HG03460 (cell line): ENCODE data around the gene CCDC50.

ENCODE experiments used
- ATAC-seq: cut with Tn5 transposase; IDR thresholded peaks from one replicate; pipeline ENCODE4 v1.9.1; 2021; ENCODE audit not compliant: unreplicated experiment

CCDC50 gene

DNA sequence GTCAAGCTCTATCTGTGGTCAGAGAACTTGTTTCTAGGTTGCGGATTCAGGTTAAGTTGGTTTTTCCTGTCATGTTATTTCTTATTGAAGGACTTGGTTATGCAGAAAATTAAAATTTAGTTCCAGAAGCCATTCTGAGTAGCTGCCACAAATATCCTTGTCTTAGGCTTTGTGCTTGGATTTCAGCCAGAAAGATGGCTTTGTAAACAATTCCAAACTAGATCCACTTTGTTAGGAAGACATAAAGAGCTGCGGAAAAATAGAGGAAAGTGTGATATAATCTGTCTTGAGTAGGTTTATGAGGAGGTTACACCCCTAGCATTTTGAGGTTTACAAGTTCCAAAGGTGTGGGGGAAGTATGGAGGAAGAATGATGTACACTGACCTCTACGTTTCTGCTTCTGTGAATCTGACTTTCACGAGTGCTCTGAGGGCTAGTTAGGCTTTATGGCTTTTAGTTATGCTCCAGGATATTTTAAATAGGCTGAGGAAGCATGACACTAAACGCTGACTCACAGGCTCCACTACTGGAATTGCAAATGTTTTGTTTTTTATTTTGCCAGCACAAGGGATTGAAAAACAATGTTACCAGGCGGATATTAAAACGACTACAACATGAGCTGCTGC, 47.4 kb downstream of the CCDC50 start:
- ATAC-seq = no peak

DNA sequence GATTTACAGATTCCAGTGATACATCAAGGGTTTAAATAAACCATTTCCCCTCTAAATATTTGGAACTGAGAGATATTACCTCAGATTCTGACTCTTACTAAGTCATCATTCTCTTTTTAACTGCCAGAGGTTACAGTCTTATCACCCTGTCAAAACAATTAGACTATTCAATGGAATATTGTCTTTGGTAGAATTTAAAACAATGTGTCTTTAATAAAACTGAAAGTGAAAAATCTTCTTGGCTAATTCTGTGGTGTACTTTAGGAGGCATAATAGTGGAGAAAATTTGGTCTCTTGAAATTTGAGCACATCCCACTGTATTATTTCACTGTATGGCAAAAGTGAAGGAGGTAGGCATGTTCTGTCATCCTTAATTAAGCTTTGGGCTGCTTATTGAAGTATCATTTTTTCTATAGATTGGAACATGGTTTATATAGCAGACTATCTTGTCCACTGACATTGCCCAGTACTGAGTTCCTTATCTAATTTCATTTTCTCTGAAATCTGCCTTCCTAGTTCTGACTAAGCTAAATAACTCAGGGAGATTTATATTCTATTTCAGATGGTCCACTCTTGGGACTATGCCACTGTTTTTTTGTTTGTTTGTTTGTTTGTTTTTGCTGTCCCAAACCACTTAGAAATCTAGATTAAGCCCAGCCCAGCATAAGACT, 49.1 kb downstream of the CCDC50 start:
- ATAC-seq = no peak

DNA sequence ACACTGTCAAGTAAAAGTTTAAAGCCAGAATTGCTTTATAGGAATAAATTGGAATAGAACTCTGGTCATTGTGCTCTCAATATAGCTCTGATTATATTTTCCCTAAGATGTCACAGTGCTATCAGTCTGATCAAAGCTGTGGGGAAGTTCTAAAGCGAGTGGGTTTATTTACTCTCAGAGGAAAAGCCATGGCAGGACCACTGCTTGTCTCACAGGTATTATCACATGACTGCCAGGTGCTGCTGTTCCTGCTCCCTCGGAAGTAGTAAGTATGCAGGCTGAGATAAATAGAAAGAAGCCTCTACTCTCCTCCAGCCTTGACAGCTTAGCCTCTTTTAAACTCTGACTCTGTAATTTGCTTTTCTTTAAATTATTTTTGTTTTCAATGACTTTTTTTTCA, 50.3 kb downstream of the CCDC50 start:
- ATAC-seq = no peak

DNA sequence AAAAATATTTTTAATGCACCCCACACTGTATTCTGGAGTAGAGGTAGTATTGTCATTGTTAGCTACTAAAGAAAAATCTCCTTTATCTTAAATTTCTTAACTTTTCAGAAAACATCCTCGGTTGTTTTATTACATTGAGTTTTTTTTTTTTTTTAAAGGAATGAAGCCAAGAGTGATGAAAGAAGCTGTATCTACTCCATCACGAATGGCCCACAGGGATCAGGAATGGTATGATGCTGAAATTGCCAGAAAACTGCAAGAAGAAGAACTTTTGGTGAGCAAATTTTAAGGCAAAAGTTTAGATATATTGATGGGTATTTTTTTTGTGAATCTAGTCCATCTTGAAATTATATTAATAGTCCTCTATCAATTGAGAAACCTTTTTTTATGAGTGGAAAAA, 50.8 kb downstream of the CCDC50 start:
- ATAC-seq = no peak

DNA sequence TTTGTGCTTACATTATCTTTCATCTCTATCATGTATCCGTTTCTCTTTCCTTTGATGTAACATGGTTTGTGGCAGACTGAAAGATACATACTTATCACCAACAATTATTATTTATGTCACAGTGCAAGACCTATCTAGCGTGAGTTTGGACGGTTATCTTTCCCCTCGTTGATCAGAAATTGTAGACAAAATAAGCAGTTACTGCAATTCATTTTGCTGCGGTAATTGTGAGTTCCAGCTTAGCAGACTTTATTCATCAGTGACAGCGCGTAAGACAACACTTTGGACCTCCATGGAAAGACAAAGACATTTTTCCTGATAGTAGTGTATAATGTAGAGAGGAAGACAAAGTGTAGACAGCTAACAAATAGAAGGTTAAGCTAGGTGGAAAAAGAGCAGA, 52.1 kb downstream of the CCDC50 start:
- ATAC-seq = no peak

DNA sequence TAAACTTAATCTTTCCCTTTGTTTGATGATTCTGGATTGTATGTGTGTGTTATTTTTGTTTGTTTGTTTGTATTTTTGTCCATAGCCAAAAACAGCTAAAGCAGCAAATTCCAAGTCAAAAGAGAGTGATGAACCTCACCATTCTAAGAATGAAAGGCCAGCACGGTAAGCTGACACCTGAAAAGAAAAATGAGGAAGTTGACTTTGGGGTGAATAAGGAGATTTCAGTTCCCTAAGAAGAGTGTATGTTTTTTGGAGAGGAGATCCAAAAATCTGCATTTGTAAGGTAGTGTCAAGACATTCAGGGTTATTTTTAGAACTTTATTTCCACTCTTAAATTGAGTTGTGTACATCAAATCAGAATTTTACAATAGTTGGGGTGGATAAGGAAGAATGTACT, 53.5 kb downstream of the CCDC50 start:
- no peak for ATAC-seq

DNA sequence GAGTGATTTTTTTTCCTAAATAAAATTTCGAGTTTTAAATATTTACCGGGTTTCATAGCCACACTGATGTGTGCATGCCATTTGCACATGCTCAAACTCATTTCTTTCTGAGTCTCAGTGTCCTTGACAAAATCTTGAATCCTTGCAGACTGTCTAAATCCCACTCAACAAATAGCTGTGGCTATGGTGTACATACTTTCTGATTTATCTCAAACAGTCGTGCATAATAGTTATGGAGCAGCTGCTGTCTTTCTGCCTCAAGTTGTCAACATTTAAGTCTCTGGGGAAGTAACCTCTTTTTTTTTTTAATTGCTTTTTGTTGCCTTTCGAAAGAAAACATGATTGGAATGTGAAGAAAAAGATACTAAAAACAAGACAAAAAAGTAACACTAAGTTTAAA, 53.9 kb downstream of the CCDC50 start:
- ATAC-seq = no peak

DNA sequence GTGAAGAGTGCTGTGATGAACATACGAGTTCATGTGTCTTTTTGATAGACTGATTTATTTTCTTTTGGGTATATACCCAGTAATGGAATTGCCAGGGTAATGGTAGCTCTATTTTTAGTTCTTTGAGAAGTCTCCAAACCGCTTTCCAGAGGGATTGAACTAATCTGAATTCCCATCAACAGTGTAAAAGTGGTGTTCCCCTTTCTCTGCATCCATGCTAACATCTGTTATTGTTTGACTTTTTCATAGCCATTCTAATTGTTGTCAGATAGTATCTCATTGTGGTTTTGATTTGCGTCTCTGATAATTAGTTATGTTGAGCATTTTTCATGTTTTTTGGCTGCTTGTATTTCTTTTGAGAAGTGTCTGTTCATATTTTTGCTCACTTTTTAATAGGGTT, 55.9 kb downstream of the CCDC50 start:
- no peak for ATAC-seq

DNA sequence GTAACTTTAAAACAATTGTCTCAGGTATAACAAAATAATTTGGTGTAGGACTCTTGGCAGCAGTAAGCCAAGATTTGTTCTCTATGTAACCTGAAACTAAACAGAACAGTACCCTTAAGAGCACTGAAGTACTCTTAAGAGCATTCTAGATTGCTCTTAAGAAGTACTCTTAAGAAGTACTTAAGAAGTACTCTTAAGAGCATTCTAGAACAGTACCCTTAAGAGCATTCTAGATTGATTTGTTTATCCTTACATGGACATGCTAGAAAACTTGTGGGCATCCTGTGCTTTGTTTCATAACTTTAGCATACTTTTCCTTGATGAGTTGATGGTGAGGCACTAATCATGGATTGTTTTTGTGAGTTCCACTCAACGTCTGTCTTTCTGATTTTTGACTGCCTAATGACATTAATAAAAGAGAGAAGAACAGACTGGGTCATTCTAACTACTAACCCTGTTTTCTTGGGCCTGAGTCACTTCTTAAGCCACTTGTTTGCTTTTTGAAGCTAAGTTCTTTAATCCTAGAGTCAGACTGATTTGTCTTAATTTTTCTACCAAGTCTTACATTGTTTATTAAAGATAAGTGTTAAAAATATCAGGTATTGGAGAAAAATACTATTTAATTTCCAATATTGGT, 58.4 kb downstream of the CCDC50 start:
- no peak for ATAC-seq

DNA sequence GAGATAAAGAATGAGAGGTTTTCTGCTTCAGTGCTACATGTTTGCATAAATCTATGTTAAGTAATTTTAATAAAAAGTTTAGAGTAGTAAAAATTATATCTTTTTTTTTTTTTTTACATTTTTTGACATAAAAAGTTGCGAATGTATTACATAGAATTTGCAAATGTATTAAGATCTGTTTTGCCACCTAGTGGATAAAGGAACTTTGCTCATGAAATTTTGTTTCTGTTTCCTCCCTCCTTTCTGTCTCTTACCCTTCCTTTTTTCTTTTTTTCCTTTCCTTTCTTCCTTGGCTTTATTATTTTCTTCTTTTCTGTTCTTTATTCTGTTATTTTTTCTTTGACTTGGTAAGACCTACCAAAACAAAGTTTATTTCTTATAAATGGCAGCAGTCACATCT, 59.6 kb downstream of the CCDC50 start:
- ATAC-seq = no peak

DNA sequence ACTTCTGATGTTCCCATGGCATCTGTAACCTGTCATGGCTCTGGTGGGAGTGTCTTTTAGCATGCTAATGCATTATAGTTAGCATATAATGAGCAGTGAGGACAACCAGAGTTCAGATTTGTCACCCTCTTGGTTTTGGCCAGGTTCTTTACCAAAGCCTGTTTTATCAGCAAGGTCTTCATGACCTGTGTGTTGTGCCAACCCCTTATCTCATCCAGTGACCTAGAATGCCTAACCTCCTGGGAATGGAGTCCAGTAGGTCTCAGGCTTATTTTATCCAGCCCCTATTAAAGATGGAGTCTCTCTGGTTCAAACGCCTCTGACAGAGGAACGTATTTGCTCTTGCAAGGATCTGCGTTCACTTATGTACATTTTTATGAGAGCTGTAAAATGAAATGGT, 61.4 kb downstream of the CCDC50 start:
- no peak for ATAC-seq

DNA sequence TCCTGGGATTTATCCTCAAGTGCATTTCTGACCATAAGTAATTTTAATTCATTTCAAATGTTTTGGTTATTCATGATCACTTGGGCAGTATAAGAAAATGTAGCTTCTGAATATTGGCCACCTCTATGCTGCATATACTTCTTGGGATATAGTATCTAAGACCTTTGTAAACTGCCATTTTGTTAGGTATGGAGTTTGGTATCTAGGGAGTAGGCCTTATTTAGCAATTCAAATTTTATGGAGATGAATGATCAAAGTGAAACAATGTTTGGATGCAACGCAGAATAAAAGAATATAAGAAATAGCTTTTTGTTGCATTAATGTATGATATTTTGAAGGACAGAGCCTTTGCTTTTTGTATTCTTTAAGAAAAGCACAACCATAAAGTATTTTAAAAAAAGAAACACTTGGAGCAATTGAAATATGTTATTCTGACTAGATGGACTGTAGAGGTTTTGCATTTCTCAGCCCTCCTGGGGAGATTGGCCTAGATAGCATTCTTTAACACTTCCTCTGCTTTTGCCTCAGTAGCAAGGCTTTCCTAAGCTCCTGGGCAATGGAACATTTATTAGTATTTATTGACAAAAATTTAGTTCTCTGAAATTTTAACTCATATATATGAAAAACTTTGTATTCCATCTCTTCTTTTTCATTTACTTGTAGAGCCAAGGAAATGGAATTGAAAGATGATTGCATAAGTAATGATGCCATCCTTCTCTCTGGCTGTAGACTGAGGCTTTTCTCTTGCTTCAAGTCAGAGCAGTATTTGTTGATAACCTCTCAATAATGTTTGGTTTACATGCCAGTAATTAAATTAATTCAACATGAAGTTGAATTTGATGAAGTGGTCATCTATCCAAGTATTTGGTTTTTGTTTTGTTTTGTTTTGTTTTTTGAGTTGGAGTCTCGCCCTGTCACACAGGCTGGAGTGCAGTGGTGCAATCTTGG, 62.9 kb downstream of the CCDC50 start:
- no peak for ATAC-seq

DNA sequence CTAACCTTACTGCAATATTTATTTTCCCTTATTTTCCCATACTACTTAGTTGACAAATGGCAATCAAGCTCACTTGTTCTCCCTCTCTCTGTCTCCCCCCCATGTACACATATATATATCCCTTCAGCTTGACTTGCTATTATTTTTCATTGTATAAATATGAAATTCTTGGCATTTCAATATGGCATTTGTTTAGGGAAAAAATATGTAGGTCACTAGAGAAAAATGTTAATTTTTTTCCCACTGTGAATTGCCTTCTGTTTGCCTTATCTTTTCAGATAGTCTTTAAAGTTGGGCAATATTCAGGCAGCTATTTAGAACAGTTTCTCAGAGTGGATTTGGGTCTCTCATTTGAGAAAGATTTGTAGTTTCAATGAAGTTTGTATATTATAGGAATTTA, 64.0 kb downstream of the CCDC50 start:
- no peak for ATAC-seq

DNA sequence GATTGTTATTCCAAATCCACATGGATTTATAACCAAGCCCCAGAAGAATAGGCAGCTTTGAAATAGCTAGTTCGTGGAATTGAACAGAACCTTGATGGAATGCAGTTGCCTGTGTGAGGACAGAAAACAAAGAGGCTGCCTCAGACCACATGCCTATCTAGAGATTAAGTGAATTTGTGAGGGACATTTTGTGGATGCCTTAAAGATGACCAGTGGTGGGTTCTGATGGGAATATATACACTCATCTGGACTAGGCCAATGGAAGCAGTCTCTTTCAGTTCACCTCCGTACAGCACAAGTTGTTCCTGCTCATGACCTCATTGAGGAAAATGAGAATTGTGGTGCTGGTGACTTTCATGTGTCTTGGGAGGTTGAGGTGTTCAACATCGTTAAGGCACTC, 68.6 kb downstream of the CCDC50 start:
- ATAC-seq = no peak

DNA sequence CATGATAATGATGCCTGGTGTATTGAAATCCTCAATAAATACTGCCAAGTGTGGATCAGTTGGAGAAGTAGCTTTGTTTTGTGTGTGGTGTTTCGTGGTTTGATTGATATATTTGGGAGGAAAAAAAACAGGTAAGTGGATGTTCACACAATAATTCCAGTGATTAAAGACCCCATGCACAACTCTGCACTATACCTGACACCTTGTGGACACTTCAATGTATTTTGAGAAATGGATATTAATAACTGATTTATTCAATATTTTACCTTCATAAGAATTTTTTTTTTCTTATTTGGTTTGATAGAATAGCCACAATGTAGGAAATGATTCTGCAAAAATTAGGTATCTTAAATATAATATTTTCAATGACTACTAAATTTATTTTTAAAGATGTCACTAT, 69.4 kb downstream of the CCDC50 start:
- ATAC-seq = no peak

DNA sequence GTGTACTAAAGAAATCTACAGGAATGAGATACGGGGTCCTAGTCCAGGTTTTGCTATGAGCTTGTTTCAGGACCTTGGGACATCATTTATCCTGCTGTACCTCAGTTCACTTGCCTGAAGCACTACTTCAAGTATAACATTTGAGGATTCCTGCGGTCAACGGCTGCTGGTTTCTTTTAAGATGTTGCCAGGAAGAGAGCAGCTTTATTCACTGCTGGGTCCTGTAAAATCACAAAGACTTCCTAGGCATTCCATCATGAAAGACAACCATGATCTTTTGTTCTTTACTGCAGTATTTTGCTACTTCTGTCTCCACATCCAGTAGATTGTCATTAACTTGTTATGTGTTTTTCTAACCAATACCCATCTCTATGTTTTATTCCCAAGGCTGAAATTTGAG, 70.7 kb downstream of the CCDC50 start:
- ATAC-seq = no peak

DNA sequence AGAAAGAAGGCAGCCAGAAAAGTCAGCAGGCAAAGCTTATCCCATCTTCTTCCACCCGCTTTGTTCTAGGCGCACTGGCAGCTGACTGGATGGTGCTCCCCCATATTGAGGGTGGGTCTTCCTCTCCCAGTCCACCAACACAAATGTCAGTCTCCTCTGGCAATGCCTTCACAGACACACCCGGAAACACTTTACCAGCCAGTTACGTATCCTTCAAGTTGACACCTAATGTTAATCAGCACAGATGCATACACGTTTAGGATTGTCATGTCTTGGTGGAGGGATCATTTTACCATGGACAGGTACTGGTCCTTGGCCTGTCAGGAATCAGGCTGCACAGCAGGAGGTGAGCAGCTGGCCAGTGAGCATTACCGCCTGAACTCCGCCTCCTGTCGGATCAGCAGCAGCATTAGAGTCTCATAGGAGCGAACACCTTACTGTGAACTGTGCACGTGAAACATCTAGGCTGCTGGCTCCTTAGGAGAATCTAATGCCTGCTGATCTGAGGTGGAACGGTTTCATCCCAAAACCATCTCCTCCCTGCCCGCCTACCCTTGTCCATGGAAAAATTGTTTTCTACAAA, 72.7 kb downstream of the CCDC50 start:
- no peak for ATAC-seq

DNA sequence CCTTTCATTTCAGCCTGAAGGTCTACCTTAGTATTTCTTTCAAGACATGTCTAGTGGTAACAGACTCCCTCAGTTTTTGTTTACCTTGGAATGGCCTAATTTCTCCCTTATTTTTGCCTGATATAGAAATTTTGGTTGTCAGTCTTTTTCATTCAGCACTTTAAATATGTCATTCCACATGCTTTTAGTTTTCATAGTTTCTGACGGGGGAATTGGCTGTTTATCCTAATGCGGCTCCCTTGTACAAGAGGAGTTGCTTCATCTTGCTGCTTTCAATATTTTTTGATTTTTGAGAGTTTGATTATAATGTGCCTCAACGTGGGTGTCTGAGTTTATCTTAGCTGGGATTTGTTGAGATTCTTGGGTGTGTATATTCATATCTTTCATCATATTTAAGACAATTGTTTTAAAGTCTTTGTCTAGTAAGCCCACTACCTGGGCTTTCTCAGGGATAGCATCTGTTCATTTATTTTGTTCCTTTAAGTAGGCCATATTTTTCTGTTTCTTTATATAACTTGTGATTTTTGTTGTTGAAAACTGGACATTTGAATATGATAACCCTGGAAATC, 80.7 kb downstream of the CCDC50 start:
- no peak for ATAC-seq

DNA sequence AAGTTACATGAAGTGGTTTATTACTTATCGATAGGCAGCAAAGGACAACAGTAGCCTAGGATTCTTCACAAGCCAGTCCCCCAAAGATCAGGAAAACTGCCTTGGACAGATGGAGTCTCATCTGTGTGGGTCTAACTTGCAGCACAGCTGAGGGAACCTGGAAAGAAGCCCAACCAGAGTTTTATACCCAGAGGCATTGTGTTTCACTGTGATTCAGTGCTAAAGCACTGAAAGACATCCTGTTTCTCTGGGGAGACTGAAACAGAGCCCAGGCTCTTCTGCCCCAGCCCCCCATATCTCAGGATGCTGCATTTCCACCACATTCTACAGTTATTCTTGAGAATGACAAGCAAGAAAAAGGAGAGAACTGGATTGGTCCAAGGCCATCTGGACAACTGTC, 83.6 kb downstream of the CCDC50 start:
- ATAC-seq = no peak

DNA sequence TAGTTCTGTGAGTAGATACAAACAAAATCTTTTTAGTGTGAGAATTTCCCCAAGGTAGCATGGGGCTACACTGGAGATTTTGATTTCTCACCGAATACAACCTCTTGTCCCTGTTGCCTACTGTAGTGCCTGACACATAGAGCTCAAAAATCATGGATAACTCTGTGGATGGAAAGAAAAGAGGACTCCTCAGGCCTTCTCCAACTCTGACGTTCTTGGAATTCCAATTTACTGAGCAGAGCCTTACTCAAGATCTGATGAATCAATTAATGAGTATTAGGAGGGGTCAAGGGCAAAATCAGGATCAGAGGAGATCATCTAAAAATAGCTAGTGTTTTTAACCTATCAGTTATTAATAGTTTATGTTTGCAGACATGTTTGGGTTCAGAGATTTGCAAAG, 85.1 kb downstream of the CCDC50 start:
- ATAC-seq = no peak

DNA sequence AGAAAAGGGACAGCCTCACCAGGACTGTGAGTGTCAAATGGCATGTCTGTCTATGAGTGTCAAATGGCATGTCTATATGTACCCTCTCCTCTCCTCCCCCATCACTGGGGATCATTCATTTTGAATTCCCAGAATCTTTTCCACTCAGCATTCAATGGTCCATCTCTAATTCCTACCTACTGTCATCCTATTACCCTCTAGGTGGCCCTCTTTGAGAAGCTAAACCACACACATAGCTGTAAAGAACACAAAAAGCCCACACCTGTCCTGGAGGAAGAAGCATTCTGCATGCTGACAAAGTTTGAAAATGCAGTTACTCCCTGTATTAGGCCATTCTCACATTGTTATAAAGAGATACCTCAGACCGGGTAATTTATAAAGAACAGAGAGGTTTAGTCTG, 85.5 kb downstream of the CCDC50 start:
- ATAC-seq = no peak
